ENCODE measurements around the gene FHL3.

Gene FHL3

DNA sequence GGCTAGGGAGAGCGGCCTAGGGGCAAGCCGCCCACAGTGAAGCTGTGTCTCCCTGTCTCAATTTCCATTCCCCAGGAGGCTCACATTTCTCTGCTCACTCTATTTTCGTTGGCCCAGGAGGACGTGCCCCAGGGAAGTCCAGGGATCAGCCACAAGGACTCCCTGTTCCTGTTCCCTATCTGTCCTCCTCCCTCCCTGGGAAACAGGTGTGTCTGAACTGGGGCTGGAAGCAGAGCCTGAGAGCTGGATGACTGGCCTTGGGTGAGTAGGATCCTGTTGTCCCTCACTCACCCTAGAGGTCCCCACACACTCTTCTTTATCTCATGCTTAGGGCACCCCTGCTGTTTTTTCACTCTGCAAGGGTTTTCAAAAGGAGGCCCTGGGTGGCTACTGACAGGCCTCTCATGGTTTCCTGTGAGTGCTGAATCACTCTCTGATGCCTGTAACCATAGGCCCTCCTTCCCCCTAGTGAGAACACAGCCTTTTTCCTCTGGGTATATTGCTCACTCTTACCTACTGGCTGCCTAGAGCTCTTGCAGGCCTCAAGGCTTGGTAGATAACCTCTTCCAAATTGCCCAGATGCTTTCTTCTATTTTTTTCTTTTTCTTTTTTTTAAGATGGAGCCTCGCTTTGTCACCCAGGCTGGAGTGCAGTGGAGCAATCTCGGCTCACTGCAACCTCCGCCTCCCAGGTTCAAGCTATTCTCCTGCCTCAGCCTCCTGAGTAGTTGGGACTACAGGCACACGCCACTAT is 4.0 kb upstream of the FHL3 start:
- no peak overlapping the region for H3K4me3 ChIP-seq (replicated peaks; ENCODE audit: low read depth, low read length)
- peak; percentile 84 for DNase-seq (ENCODE audit: low read depth)
- TF ChIP-seq, protein P1, sequence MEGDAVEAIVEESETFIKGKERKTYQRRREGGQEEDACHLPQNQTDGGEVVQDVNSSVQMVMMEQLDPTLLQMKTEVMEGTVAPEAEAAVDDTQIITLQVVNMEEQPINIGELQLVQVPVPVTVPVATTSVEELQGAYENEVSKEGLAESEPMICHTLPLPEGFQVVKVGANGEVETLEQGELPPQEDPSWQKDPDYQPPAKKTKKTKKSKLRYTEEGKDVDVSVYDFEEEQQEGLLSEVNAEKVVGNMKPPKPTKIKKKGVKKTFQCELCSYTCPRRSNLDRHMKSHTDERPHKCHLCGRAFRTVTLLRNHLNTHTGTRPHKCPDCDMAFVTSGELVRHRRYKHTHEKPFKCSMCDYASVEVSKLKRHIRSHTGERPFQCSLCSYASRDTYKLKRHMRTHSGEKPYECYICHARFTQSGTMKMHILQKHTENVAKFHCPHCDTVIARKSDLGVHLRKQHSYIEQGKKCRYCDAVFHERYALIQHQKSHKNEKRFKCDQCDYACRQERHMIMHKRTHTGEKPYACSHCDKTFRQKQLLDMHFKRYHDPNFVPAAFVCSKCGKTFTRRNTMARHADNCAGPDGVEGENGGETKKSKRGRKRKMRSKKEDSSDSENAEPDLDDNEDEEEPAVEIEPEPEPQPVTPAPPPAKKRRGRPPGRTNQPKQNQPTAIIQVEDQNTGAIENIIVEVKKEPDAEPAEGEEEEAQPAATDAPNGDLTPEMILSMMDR (IDR thresholded peaks at IDR 0.05; ENCODE audit: low read length, missing control alignments) = peak; percentile 9

DNA sequence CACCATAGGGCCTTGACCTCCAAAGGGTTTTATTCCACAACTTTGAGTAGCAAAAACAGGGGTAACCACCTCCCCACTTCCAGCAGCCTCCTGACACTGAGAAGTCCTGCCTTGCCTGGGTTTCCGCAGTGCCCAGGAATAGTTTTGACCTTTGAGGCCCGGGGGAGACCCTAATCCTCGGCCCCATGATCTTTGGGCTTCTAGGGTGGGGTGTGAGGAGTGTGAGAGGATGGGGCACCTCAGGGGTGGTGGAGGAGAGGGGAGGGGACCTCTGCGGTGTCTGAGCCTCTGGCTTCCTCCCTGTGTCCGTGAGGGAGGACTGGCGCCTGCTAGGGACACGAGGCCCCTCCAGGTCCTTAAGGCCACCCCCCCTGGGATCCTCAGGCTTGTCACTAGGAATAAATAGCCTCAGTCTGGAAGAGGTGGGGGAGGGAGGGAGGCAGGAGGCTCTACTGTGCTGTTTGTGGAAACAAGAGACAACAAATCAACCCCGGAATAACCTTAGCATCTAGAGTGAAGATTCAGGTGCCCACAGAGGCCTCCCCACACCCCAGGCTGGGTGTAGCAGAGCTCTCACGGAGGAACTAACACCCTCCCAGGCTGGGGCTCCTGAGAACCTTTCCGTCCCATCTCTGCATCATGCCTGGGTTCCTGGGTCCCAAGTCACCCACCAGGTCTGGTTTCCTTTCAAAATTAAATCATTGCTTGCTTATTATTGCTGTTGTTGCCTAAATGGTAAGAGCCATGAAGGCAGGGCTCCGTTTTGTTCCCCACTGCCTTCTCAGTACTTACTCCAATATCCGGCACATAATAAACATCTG is 904 bp upstream of the FHL3 start:
- TF ChIP-seq, protein P1 (IDR thresholded peaks at IDR 0.05; ENCODE audit: low read length, missing control alignments) = no peak
- H3K4me3 ChIP-seq (replicated peaks; ENCODE audit: low read depth, low read length) = peak overlapping the region; percentile 34
- no peak for DNase-seq (ENCODE audit: low read depth)

DNA sequence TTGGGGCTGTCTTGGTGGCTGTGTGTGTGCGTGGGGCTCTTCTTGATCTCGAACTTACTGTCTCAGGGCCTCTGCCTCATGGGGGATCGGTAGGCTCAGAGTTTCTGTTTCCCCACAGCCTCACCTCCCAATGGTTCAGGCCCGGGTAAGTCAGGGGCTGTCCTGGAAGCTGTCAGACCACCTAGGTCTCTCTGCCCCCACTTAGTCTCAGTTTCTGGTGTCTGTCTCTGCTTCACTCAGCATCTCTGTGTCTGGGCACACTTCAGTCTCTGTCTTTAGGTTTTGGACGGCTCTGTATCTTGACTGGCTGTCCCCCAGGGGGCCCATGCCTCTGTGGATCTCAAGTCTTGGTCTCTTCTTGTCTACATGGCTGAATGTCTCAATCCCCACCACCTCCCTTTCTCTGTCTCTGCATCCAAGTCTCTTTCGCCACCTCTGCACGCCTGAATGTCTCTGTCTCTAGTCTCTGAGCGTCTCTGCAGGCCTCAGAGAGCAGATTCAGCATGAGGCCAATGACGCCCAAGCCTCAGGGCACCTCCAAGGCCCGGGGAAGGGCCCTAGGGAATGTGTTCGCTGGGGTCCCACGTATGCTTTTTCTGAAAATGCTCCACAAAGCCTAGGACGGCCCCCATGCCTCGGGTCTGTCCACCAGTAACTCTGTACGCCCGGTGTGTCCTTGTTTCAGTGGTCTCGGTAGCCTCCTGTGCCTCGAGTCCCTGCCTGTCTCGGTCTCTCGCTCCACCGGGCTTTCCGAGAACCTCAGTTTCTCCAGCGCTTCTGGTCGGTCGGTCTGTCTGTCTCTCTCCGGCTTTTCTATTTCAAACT is 818 bp downstream of the FHL3 start:
- DNase-seq (ENCODE audit: low read depth) = no peak
- TF ChIP-seq, protein P1 (IDR thresholded peaks at IDR 0.05; ENCODE audit: low read length, missing control alignments) = no peak
- H3K4me3 ChIP-seq (replicated peaks; ENCODE audit: low read depth, low read length) = peak overlapping the region; percentile 90

DNA sequence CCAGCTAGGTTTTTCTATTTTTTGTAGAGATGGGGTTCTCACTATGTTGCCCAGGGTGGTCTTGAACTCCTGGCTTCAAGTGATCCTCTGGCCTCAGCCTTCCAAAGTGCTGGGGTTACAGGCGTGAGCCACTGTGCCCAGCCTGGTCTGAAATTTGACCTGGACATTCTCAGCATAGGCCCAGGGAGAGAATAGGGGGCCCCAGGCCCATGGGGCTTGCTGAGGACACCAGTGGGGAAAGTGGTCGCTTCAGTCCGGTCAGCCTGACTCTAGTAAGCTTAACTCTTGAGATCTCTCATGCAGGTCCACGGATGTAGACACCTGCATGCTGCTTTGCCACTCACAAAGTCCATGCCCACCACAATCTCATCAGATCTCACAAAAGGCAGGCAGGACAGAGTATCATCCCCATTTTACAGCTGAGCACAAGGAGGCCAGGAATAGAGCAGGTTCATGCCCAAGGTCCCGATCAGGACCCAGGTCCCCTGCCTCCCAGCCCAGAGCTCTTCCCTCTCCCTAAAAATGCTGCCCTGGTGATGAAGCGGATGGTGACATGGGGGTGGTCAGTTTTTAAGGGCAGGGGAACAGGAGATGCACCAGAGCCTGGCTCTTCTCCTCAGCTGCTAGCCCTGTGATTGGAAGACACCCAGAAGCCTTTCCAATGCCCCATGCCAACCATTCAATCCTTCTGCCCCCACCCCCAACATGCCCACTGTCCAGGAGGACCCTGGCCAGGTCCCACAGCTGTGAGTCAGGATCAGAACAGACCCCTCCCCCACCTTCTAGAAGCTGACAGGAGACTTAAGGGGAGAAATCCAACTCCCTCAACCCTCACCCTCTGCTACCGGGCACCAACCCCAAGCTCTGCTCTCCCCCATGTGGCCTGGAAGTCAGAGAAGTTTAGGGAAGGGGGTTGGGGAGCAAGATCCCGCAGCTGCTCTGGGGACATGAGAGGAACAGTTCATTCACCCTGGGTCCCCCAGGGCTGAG is 1.8 kb downstream of the FHL3 start:
- peak overlapping the region; percentile 90 for H3K4me3 ChIP-seq (replicated peaks; ENCODE audit: low read depth, low read length)
- DNase-seq (ENCODE audit: low read depth) = no peak
- TF ChIP-seq, protein P1 (IDR thresholded peaks at IDR 0.05; ENCODE audit: low read length, missing control alignments) = no peak

DNA sequence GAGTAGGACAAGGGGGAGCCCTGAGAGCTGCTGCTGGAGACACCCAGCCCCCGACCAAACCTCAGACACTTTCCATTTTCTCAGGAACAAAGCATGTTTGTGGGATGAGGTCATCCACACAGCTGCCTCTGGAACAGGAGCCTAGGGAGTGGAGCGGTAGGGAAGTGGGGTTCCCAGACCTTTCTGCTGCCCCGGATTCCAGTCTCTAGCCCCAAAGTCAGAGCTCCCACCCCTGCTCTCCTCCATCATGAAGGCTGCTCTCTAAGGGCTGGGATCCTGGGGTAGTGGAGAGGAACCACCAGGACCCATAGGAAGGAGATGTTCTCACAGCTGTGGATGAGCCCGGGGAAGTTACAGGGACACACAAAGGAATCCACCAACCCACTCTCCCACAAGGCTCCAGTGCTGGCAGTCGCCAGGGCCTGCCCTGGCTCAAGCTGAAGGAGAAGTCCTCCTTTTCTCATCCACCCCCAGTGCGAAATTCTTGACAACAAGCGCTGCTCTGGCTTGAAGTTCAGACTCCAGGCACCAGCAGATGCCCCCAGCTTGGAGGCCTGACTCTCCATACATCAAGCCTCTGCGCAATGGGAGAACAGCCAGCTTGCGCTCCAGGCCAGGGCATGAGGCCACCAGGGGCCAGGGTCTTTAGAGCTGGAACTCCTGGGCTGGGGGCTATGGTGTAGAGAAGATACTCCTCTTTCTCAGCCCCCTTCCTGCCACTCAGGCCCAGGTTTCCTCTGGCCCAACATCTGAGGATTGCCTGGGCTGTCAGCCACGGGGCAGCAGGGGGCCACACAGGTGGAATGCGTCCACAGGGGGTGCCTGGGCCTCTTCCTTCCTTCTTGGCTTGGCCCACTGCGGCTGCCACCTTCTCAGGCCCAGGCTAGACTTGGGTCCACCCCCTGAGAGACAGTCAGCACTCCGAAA is 4.5 kb downstream of the FHL3 start:
- peak; percentile 86 for DNase-seq (ENCODE audit: low read depth)
- TF ChIP-seq, protein P1 (IDR thresholded peaks at IDR 0.05; ENCODE audit: low read length, missing control alignments) = no peak
- peak overlapping the region; percentile 35 for H3K4me3 ChIP-seq (replicated peaks; ENCODE audit: low read depth, low read length)

Measured in fibroblast of pulmonary artery (primary cell).